ENCODE results near the gene OSBPL9. TPM values are rescaled to one million over a fixed set of nuclear protein-coding genes. Genes with fewer than 3 reads are reported as not detected.

OSBPL9 gene
- total and polyA plus RNA-seq, 2 experiments from 2014 or later: 32.2 to 37.0 TPM

DNA sequence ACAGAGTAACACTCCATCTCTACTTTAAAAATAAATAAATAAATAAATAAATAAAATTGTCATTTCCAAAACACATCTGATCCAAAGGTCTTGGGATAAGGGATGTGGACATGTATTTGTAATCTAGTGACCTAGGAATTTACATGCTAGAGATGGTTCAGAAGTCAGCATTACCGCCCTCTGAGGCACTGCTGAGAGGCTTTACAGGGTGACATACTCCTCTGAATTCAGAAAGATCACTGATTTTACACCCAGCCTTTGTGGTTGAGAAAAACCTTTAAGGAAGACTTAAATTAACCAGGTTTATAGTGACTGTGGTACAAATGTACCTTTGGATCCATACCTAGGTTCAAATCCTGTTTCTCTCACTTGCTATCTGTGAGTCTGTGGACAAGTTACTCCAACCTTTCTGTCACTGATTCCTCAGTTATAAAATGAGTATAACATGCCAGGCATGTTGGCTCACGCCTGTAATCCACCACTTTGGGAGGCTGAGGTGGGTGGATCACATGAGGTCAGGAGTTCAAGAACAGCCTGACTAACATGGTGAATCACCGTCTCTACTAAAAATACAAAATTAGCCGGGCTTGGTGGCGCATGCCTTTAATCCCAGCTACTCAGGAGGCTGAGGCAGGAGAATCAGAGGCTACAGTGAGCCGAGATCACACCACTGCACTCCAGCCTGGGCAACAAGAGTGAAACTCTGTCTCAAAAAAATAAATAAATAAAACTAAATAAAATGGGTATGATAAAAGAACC is 20.1 kb downstream of the OSBPL9 start:
- TF ChIP-seq EZH2phosphoT487 (IDR thresholded peaks at IDR 0.05; ENCODE audit: insufficient read depth, low read depth) (no peak), EZH2 (IDR thresholded peaks at IDR 0.05; ENCODE audit: insufficient read depth, poor library complexity, severe bottlenecking) (no peak)
- peak overlapping the region; percentile 39 for H3K9ac ChIP-seq
- peaks cover 17% of the 10 kb centered on the region for H3F3A ChIP-seq (ENCODE audit: insufficient read depth)
- peak overlapping the region; percentile 73 for H3K27ac ChIP-seq
- H3K4me3 ChIP-seq: no peak overlapping the region
- peak overlapping the region; percentile 43 for H3K4me2 ChIP-seq (ENCODE audit: unreplicated experiment)
- in situ Hi-C loops (cut with MboI): no loop called here
- 15 to 17% methylated on average over 6 of the region's 6 CpGs for WGBS, 2 experiments (ENCODE audit: low coverage in 1 of 2, low lambda C conversion rate in 2 of 2, missing lambda C conversion rate in 2 of 2)
- H3K27me3 ChIP-seq (replicated peaks; ENCODE audit: insufficient read depth): no peaks in the 10 kb centered on the region
- peaks cover 89% of the 10 kb centered on the region for H3K79me2 ChIP-seq (ENCODE audit: insufficient read depth)
- peaks cover 29% of the 10 kb centered on the region for H3K4me1 ChIP-seq (ENCODE audit: insufficient read depth)
- no peaks in the 10 kb centered on the region for H3K36me3 ChIP-seq (ENCODE audit: low read depth)
- no peaks in the 10 kb centered on the region for H3K9me2 ChIP-seq (ENCODE audit: insufficient read depth)
- H4K20me1 ChIP-seq (ENCODE audit: insufficient read depth): no peaks in the 10 kb centered on the region
- H2AFZ ChIP-seq: no peak overlapping the region
- DNase-seq: peak; percentile 90
- no peaks in the 10 kb centered on the region for H3K9me3 ChIP-seq (ENCODE audit: low read depth)

DNA sequence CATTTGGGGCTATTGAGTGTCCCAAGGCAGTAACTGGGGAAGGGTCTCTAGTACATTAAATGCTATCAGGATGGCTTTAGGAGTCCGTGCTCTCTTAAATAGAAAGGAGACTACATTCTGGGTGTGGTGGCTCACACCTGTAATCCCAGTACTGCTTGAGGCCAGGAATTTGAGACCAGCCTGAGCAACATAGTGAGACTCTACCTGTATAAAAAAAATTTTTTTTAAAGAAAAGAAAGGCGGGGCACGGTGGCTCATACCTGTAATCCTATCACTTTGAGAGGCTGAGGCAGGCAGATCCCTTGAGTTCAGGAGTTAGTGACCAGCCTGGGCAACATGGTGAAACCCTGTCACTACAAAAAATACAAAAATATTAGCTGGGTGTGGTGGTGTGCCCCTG is 21.5 kb downstream of the OSBPL9 start:
- peaks cover 80% of the 10 kb centered on the region for H3K79me2 ChIP-seq (ENCODE audit: insufficient read depth)
- no peaks in the 10 kb centered on the region for H4K20me1 ChIP-seq (ENCODE audit: insufficient read depth)

GRCh38 chr1:51639694-51640093 is 22.8 kb downstream of the OSBPL9 start:
- Histone ChIP-seq H3K79me2 (ENCODE audit: insufficient read depth) (peaks cover 77% of the 10 kb centered on the region), H2AFZ (no peak overlapping the region), H3K4me1 (ENCODE audit: insufficient read depth) (peaks cover 55% of the 10 kb centered on the region), H3K4me3 (no peak overlapping the region), H3K27me3 (replicated peaks; ENCODE audit: insufficient read depth) (no peaks in the 10 kb centered on the region), H3K9me2 (ENCODE audit: insufficient read depth) (no peaks in the 10 kb centered on the region), H3K9me3 (ENCODE audit: low read depth) (no peaks in the 10 kb centered on the region), H3K4me2 (ENCODE audit: unreplicated experiment) (no peak overlapping the region), H3K27ac (no peak overlapping the region), H4K20me1 (ENCODE audit: insufficient read depth) (no peaks in the 10 kb centered on the region), H3F3A (ENCODE audit: insufficient read depth) (peaks cover 40% of the 10 kb centered on the region), H3K36me3 (ENCODE audit: low read depth) (no peaks in the 10 kb centered on the region), H3K9ac (no peak overlapping the region)
- WGBS, 2 experiments (ENCODE audit: low coverage in 1 of 2, low lambda C conversion rate in 2 of 2, missing lambda C conversion rate in 2 of 2): 96 to 97% methylated on average over 3 of the region's 3 CpGs
- TF ChIP-seq EZH2 (IDR thresholded peaks at IDR 0.05; ENCODE audit: insufficient read depth, poor library complexity, severe bottlenecking) (no peak), EZH2phosphoT487 (IDR thresholded peaks at IDR 0.05; ENCODE audit: insufficient read depth, low read depth) (no peak)
- no peak for DNase-seq
- in situ Hi-C loops (cut with MboI): no loop called here

More for the DNA sequence above, 21.5 kb downstream of the OSBPL9 start:
- Histone ChIP-seq H2AFZ (no peak overlapping the region), H3K9me3 (ENCODE audit: low read depth) (no peaks in the 10 kb centered on the region), H3K4me1 (ENCODE audit: insufficient read depth) (peaks cover 41% of the 10 kb centered on the region), H3K27ac (no peak overlapping the region), H3K9ac (no peak overlapping the region), H3K4me3 (no peak overlapping the region), H3F3A (ENCODE audit: insufficient read depth) (peaks cover 28% of the 10 kb centered on the region), H3K9me2 (ENCODE audit: insufficient read depth) (no peaks in the 10 kb centered on the region), H3K36me3 (ENCODE audit: low read depth) (no peaks in the 10 kb centered on the region), H3K4me2 (ENCODE audit: unreplicated experiment) (no peak overlapping the region), H3K27me3 (replicated peaks; ENCODE audit: insufficient read depth) (no peaks in the 10 kb centered on the region)
- in situ Hi-C loops (cut with MboI): no loop called here
- 96 to 100% methylated on average over 3 of the region's 3 CpGs for WGBS, 2 experiments (ENCODE audit: low coverage in 1 of 2, low lambda C conversion rate in 2 of 2, missing lambda C conversion rate in 2 of 2)
- no peak for TF ChIP-seq EZH2 (IDR thresholded peaks at IDR 0.05; ENCODE audit: insufficient read depth, poor library complexity, severe bottlenecking)
- no peak for TF ChIP-seq EZH2phosphoT487 (IDR thresholded peaks at IDR 0.05; ENCODE audit: insufficient read depth, low read depth)
- DNase-seq: no peak

GRCh38 chr1:51641096-51641495 is 24.2 kb downstream of the OSBPL9 start:
- Histone ChIP-seq H3K9me2 (ENCODE audit: insufficient read depth) (no peaks in the 10 kb centered on the region), H3K9ac (no peak overlapping the region), H3K79me2 (ENCODE audit: insufficient read depth) (peaks cover 75% of the 10 kb centered on the region), H3K9me3 (ENCODE audit: low read depth) (no peaks in the 10 kb centered on the region), H2AFZ (no peak overlapping the region), H3K27ac (no peak overlapping the region), H3K4me1 (ENCODE audit: insufficient read depth) (peaks cover 63% of the 10 kb centered on the region), H3K27me3 (replicated peaks; ENCODE audit: insufficient read depth) (no peaks in the 10 kb centered on the region), H3K4me2 (ENCODE audit: unreplicated experiment) (no peak overlapping the region), H4K20me1 (ENCODE audit: insufficient read depth) (no peaks in the 10 kb centered on the region), H3K36me3 (ENCODE audit: low read depth) (no peaks in the 10 kb centered on the region), H3K4me3 (no peak overlapping the region), H3F3A (ENCODE audit: insufficient read depth) (peaks cover 52% of the 10 kb centered on the region)
- no peak for DNase-seq
- TF ChIP-seq EZH2phosphoT487 (IDR thresholded peaks at IDR 0.05; ENCODE audit: insufficient read depth, low read depth) (no peak), EZH2 (IDR thresholded peaks at IDR 0.05; ENCODE audit: insufficient read depth, poor library complexity, severe bottlenecking) (no peak)
- WGBS, 2 experiments (ENCODE audit: low coverage in 1 of 2, low lambda C conversion rate in 2 of 2, missing lambda C conversion rate in 2 of 2): 92 to 98% methylated on average over 2 of the region's 2 CpGs
- in situ Hi-C loops (cut with MboI): no loop called here
